Vagina (tissue), 2 donors: ENCODE measurements around the gene DIRAS2. TPM values are rescaled to one million over a fixed set of nuclear protein-coding genes. Genes with fewer than 3 reads are reported as not detected.

ENCODE experiments used
- DNase-seq, 2 donors: peaks; one replicate each; pipeline ENCODE4 v3.0.0-alpha.2; 2017; ENCODE audit errors: extremely low spot score in 2 of 2
- H3K27ac ChIP-seq: fragments of 200-600 bp; sonication (generic); one replicate; pipeline ENCODE4 v1.5.1; 2019
- H3K27me3 ChIP-seq: fragments of 200-600 bp; sonication (generic); one replicate; pipeline ENCODE4 v1.5.1; 2019
- H3K36me3 ChIP-seq, 2 donors: fragments of 200-600 bp; sonication (generic); one replicate each; pipeline ENCODE4 v1.5.1; 2017 to 2019
- H3K4me1 ChIP-seq: fragments of 200-600 bp; sonication (generic); one replicate; pipeline ENCODE4 v1.5.1; 2019
- H3K4me3 ChIP-seq, 2 donors: fragments of 200-600 bp; sonication (generic); 1 replicate in 1 of 2; 2 replicates in 1 of 2; pipeline ENCODE4 v1.5.1; 2016 to 2019
- H3K9me3 ChIP-seq: fragments of 200-600 bp; sonication (generic); one replicate; pipeline ENCODE4 v1.5.1; 2019
- POLR2A ChIP-seq, 2 donors: fragments of 450-650 bp; IDR thresholded peaks; one replicate each; pipeline ENCODE4 v1.6.1; 2017; ENCODE audit warnings: antibody characterized with exemption in 2 of 2, mild to moderate bottlenecking in 2 of 2, moderate library complexity in 2 of 2
- POLR2AphosphoS5 ChIP-seq, 2 donors: sonication (generic); formaldehyde crosslinking; IDR thresholded peaks; one replicate each; pipeline ENCODE4 v1.9.0; 2017; ENCODE audit warnings: antibody characterized with exemption in 2 of 2, mild to moderate bottlenecking in 2 of 2, low read depth in 1 of 2; ENCODE audit not compliant: insufficient read depth in 1 of 2
- intact Hi-C: fragments of 100-400 bp; cut with DNase I; formaldehyde crosslinking; loops from one replicate; pipeline ENCODE4 v1.15.1; 2023
- total RNA-seq: library from RNA; depleted of rRNA; stranded (reverse); fragments of >200 nt; gene quantifications from one replicate; pipeline ENCODE4 v1.2.3, GENCODE V29; 2016
- TF ChIP-seq, protein P1 (sequence below), 3 experiments: fragments of 450-650 bp in 2 of 3; fragments of 200-600 bp in 1 of 3; sonication (generic) in 1 of 3; IDR thresholded peaks; one replicate each; pipeline ENCODE4 v1.5.1; 2017 to 2019; ENCODE audit warnings: antibody characterized with exemption in 3 of 3, mild to moderate bottlenecking in 2 of 3, moderate library complexity in 2 of 3

The DIRAS2 gene
- total RNA-seq, 1 donor from 2014 or later = not detected

DNA sequence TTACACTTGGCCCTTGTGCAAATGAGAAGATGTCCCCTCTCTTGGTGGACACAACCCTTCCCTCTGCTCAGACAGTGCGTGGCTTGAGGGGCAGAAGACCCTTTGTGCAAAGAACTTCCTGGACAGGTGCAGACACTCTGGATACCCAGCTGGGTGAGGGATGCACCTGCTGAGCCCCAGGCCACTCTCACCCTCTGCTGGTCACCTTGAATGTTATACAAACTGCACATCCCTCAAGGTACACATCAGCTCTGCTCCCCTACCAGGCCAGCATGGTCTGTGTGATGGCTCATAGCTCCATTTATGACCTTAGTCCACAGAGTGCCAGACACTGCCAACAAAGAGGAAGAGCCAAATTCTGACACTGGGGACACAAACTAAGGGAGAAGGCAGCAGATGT is 3.1 kb upstream of the DIRAS2 start:
- intact Hi-C loops = no loop called here
- Histone ChIP-seq H3K4me1 (peaks cover 10% of the 10 kb centered on the region), H3K9me3 (no peaks in the 10 kb centered on the region), H3K36me3 (no peaks in the 10 kb centered on the region), H3K4me3 (no peak overlapping the region), H3K27ac (no peak overlapping the region), H3K27me3 (no peaks in the 10 kb centered on the region)
- no peak for DNase-seq
- no peak for TF ChIP-seq POLR2AphosphoS5 (IDR thresholded peaks at IDR 0.05; ENCODE audit: insufficient read depth in 1 of 2, low read depth in 1 of 2)
- TF ChIP-seq, protein P1, sequence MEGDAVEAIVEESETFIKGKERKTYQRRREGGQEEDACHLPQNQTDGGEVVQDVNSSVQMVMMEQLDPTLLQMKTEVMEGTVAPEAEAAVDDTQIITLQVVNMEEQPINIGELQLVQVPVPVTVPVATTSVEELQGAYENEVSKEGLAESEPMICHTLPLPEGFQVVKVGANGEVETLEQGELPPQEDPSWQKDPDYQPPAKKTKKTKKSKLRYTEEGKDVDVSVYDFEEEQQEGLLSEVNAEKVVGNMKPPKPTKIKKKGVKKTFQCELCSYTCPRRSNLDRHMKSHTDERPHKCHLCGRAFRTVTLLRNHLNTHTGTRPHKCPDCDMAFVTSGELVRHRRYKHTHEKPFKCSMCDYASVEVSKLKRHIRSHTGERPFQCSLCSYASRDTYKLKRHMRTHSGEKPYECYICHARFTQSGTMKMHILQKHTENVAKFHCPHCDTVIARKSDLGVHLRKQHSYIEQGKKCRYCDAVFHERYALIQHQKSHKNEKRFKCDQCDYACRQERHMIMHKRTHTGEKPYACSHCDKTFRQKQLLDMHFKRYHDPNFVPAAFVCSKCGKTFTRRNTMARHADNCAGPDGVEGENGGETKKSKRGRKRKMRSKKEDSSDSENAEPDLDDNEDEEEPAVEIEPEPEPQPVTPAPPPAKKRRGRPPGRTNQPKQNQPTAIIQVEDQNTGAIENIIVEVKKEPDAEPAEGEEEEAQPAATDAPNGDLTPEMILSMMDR (IDR thresholded peaks at IDR 0.05) = no peak
- no peak for TF ChIP-seq POLR2A (IDR thresholded peaks at IDR 0.05)

DNA sequence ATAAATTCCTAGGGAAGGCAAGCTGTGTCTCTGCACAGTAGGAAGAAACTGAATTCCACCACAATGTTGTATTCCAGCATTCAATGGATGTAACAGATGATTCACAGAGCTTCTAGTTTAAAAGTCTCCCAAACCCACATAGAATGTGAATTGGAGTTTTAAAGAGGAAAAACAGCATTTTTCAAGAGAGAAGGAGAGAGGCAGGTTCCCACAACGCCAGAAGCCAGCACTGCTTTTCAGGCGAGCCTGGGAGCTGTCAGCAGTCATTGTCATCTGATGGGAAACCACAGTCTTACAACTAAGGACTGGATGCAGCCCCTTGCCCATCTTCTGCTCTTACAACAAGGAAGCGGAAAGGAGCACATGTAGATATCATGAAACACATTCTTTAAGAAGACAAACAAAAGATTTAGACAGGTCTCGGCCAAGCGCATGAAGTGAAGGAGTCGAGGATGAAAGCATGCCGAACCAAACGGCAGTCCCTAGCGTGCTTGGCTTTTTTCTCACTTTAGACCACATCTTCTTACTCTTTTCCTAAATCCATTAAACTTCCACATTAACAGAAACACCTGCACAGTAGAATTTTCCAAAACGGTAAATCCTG is 638 bp downstream of the DIRAS2 start:
- intact Hi-C loops = no loop called here
- H3K4me3 ChIP-seq = no peak overlapping the region
- no peak for TF ChIP-seq POLR2A (IDR thresholded peaks at IDR 0.05)
- TF ChIP-seq, protein P1 (IDR thresholded peaks at IDR 0.05) = no peak
- no peak for TF ChIP-seq POLR2AphosphoS5 (IDR thresholded peaks at IDR 0.05; ENCODE audit: insufficient read depth in 1 of 2, low read depth in 1 of 2)
- no peaks in the 10 kb centered on the region for H3K36me3 ChIP-seq
- H3K27ac ChIP-seq = no peak overlapping the region
- no peak for DNase-seq
- H3K4me1 ChIP-seq = peaks cover 10% of the 10 kb centered on the region
- H3K27me3 ChIP-seq = no peaks in the 10 kb centered on the region
- no peaks in the 10 kb centered on the region for H3K9me3 ChIP-seq

DNA sequence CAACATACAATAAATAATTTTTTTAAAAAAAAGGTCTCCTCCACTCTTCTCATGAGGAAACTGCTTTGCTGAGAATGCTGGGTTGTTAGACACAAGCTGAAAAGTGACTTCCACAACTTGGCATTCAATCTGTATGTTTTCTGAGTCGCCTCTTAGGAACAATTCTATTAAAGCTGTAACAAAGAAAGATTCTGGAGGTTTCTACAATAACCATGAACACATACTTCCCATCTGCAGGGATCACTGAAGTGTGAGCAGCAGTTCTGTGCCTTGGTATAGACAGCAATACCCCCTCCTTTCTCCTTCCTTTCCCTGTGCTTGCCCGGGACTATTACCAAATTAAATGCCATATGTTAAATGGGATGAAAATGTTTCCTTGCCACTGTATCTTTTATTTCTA is 1.5 kb downstream of the DIRAS2 start:
- DNase-seq = no peak
- H3K9me3 ChIP-seq = no peaks in the 10 kb centered on the region
- H3K27ac ChIP-seq = no peak overlapping the region
- TF ChIP-seq POLR2A (IDR thresholded peaks at IDR 0.05) (no peak), POLR2AphosphoS5 (IDR thresholded peaks at IDR 0.05; ENCODE audit: insufficient read depth in 1 of 2, low read depth in 1 of 2) (no peak)
- TF ChIP-seq, protein P1 (IDR thresholded peaks at IDR 0.05) = no peak
- no peaks in the 10 kb centered on the region for H3K27me3 ChIP-seq
- intact Hi-C loops = no loop called here
- no peak overlapping the region for H3K4me3 ChIP-seq
- H3K4me1 ChIP-seq = peaks cover 10% of the 10 kb centered on the region
- no peaks in the 10 kb centered on the region for H3K36me3 ChIP-seq

DNA sequence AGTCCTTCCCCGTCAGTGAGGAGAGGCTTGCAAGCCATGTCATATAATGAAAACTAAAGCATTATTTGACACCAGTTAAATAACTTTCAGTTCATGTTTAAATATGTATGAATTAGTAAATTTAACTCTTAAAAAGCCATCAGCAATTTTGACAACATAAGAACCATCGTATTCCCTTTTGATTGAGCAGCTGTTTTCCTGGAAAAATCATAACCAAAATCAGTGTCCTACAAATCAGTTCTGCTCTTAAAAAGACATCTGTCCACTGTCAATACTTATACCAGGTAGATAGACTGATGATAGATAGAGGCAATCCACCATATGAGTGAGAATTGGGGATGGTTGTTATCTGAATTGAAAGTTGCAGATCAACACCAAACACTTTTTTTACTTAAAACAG is 2.3 kb downstream of the DIRAS2 start:
- Histone ChIP-seq H3K4me3 (no peak overlapping the region), H3K27me3 (no peaks in the 10 kb centered on the region), H3K36me3 (no peaks in the 10 kb centered on the region), H3K9me3 (no peaks in the 10 kb centered on the region), H3K4me1 (peaks cover 10% of the 10 kb centered on the region), H3K27ac (no peak overlapping the region)
- TF ChIP-seq POLR2A (IDR thresholded peaks at IDR 0.05) = no peak
- no peak for TF ChIP-seq POLR2AphosphoS5 (IDR thresholded peaks at IDR 0.05; ENCODE audit: insufficient read depth in 1 of 2, low read depth in 1 of 2)
- TF ChIP-seq, protein P1 (IDR thresholded peaks at IDR 0.05) = no peak
- DNase-seq = no peak
- intact Hi-C loops = no loop called here

DNA sequence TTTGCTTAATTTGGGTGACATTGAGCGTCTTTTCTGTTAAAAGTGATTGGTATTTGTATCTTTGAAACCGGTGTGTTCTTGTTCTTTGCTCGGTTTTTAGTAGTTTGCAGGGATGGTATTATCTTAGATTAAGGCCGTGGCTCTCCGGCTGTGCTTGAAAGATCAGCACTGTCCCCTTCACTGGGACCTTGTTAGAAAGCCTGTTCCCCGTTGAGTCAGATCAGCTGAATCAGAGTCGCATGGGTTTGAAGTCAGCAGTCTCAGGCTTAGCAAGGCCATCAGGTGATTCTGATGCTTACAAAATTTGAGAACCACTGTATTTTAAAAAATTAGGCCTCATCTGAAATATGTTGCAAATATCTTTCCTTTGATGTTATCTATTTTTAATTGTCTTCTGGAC is 5.0 kb downstream of the DIRAS2 start:
- TF ChIP-seq POLR2A (IDR thresholded peaks at IDR 0.05) (no peak), POLR2AphosphoS5 (IDR thresholded peaks at IDR 0.05; ENCODE audit: insufficient read depth in 1 of 2, low read depth in 1 of 2) (no peak)
- TF ChIP-seq, protein P1 (IDR thresholded peaks at IDR 0.05) = no peak
- no peak for DNase-seq
- intact Hi-C loops = no loop called here

More for the DNA sequence above, 5.0 kb downstream of the DIRAS2 start:
- Histone ChIP-seq H3K4me3 (no peak overlapping the region), H3K27me3 (no peaks in the 10 kb centered on the region), H3K9me3 (no peaks in the 10 kb centered on the region), H3K27ac (no peak overlapping the region), H3K4me1 (peaks cover 4% of the 10 kb centered on the region), H3K36me3 (no peaks in the 10 kb centered on the region)
